Activated CD8-positive, alpha-beta memory T cell treated with anti-CD3 and anti-CD28 coated beads, Interleukin-2, amount 50 U/mL, for 24 hours (primary cell): Measurements from ENCODE around the gene RMI2.

ENCODE experiments used
- DNase-seq: peaks from one replicate; pipeline ENCODE4 v3.0.0-alpha.2; 2020; ENCODE audit errors: extremely low read depth

RMI2 gene

DNA sequence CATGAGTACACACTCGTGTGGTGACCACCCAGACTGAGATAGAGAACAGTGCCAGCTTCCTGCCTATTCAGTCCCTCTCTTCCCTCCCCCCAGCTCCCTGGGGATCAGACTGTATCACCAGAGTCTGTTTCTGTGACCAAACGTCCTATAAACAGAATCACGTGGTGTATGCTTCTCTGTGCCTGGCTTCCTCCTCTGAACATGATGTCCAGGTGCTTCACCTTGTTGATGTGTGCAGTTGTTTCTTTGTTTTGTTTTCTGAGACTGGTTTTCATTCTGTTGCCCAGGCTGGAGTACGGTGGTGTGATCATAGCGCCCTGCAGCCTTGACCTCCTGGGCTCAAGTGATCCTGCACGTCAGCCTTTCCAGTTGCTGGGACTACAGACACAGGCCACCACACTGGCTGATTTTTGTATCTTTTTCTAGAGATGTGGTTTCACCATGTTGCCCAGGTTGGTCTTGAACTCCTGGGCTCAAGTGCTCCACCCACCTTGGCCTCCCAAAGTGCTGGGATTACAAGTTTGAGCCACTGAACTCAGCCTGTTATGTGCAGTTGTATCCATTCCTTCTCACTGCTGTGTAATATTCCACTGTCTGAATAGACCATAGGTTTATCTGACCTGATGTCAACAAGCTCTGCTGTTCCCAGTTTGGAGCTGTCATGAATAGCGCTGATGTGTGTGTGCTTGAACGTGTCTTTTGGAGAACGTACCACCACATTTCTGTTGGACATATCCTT, 35.2 kb upstream of the RMI2 start:
- no peak for DNase-seq

DNA sequence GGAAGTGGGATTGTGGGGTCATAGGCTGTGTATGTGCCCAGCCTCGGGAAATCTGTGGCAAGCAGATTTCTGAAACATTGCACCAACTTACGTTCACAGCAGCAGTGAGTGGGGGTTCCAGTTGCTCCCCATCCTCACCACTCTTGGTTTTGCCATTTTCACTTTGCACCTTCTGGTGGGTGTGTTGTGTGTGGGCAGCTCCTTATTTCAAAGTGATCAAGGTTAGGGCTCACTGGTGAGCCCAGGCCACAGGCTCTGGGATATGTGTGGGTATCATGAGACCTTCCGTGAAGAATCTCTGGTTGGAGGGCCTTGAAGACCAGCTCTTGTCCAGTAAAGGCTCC, 34.7 kb upstream of the RMI2 start:
- DNase-seq = no peak

DNA sequence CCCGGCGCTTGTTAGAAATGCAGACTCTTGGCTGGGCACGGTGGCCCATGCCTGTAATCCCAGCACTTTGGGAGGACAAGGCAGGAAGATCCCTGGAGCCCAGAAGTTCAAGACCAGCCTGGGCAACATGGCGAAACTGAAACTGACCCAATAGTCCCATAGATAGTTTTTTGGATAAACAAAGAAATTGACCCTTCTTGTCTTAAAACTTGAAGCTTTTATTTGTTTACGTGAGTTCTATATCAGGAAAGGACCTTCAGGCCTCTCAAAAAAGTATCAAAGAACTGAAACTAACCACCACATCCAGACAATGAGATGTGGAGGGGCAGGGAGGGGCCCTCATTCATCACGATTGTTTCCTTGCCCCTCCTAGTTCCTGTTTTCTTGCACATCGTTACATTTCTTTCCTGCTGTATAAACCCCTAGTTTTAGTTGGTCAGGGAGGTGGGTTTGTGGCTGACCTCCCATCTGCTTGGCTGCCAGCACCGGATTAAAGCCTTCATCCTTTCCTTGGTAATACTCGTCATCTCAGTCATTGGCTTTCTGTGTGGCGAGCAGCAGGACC, 34.2 kb upstream of the RMI2 start:
- DNase-seq = no peak

DNA sequence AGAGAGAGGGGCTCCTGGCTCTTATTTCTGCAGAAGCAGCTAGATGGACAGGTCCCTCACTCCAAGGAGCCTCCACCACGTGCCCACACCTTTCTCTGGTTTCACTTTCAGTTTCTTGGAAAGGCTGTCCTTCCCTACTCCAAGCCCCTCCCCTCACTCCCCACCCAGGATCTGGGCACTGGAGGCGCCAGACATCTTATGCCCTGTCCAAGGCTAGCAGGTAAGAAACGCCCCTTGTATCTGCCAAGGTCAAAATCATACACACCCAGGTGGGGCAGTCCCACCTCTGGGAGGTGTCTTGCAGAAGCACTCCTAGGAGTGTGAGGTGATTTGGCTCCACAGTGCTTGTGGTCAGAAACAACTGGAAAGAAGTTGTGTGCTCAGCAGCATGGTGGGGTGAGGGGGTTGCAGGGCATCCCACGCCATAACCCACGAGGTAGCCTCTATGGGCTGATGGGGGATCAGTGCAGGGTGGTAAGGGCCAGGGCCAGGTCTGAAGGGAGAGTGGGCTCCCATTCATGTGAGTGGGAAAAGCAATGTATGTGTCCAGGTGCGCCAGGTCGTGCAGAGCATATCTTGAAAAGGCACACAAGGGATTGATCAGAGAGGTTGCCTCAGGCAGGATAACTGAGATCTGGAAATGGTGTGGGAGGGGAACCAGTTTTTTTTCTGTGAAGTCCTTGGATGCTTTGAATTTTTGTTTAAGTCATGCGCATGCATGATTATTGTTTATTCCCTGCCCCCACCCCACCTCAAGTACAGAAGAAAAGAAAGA, 32.4 kb upstream of the RMI2 start:
- no peak for DNase-seq

DNA sequence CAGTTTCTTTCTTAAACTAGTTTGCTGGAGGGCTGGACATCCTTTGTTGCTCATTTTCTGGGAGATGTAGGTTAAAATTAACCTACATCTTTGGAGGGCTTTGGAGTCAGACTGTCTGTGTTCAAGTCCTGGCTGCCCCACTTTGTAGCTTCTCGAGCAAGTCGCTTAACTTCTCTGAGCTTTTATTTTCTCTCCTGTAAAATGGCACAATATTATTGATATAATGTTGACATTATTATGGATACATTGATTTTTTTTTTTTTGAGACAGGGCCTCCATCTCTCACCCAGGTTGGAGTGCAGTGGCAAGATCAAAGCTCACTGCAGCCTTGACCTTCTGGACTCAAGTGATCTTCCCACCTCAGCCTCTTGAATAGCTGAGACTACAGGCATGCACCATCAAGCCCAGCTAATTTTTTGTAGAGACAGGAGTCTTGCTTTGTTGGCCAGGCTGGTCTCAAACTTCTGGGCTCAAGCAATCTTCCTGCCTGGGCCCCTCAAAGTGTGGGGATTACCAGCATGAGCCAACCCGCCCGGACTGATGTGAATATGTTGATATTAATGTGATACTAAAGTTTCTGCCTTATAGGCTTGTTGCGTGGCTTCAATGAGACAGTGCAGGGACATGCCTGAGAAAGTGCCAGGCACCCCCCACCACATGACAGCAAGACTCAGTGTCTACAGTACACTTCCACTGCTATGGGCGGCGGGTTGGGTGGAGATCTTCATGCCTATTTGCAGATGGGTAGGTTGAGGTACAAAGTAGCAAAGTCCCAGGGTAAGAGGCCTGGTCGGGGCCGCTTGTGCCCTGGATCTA, 31.6 kb upstream of the RMI2 start:
- no peak for DNase-seq

DNA sequence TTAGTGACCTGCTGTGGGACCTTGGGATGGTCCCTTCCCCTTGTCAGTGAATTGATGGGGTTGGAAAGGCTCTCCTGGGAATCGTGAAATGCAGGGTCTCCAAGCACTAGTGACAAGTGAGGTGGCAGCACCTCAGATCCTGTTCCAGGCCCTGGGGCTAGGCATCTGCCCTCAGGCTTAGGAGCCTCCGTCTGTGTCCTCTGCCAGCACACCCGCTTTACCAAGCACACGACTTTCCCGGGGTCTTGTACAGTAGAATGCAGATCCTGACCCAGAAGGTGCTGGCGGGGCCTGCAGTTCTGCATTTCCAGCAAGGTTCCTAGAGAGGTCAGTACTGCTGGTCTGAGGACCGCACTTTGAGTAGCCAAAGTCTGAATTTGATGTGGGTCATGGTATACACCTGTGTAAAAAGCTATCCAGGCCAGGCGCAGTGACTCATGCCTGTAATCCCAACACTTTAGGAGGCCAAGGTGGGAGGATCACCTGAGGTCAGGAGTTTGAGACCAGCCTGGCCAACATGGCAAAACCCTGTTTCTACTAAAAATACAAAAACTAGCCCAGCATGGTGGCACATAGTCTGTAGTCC, 30.9 kb upstream of the RMI2 start:
- DNase-seq = no peak

DNA sequence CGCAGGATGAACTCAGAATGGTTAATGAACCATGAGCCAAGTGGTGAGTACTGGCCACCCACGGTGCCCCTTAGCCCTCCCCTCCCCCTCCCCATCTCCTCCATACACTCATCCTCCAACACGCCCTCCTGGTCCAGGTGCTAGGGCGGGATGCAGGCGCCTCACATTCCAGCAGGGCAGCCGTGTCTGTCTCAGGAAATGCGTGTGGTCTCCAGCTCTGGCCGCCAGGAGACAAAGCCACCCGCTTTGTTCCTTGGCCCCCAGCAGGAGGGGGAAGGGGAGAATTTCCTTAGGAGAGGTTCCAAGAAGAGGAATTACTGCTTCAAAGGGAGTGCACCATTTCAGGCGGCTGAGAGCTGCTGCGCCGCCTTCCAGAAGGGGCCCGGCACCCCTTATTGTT, 29.7 kb upstream of the RMI2 start:
- no peak for DNase-seq

DNA sequence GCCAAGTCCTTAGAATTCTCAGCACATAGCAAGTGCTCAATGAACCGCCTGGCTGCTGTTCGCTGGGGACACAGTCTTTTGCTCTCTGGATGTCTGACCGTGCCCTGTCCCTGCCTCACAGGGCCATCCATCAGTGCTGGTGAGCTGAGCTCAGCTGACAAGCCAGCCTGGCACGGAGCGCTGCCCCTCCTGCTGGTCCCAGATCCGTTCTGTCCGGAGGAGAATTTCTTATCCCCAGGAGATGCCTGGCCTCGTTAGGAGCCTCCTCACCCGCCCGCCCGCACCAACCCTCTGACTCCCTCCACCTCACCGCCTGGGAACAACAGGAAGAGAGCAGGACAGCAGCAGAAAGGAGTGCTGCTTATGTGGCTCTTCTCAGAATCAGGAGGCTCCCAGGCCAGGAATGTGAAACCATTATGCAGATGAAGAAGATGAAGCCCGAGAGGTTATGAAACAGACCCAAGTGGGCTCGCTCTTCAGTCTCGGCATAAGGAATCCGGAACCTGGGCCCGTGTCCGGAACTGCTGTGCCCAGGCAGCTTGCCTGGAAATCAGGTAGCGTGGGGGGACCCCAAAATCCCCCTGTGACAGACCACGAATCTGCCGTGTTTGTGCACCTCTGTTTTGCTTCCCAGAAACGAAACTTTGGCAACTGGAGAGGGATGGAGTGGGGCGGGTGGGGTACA, 28.8 kb upstream of the RMI2 start:
- DNase-seq = no peak

DNA sequence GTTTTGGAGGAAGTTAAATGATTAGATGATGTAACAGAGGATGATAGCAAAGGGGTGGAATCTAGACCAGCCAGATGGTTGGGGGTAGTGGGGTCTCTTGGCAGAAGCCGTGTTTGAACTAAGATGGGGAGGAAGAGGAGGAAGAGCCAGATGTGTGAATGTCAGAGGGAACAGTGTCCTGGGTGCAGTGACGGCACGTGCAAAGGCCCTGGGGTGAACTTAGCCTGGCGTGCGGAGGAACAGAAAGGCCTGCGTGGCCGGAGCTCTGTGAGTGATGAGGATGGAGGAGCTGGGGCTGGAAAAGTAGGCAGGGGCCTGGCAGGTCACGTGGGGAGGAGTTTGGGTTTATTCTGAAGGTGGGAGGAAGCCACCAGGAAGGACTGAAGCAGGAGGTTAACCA, 26.4 kb upstream of the RMI2 start:
- no peak for DNase-seq

DNA sequence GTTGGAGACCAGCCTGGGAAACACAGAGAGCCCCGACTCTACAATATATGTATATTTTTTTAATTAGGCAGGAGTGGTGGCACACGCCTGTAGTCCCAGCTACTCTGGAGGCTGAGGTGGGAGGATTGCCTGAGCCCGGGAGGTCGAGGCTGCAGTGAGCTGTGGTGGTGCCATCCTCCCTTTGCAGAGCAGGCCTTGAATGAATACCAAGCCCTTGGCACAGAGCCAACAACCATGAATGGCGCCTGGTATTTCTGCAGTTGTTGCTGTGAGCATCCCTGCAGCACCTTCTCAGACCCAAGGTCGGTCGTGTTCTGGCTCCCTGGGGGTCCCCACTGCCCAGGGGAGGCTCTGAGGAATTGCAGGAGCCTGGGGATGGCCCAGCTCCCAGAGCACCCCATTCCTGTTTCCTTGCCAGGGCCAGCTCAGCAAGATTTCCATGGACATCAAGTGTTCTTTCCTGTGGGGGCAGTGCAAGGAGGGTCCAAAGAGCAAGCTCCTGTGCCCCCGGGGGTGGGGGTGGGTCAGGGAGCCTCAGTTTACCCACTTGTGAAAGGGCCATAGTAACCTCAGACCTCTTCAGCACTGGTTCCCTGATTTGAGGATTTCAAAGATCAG, 25.6 kb upstream of the RMI2 start:
- no peak for DNase-seq

DNA sequence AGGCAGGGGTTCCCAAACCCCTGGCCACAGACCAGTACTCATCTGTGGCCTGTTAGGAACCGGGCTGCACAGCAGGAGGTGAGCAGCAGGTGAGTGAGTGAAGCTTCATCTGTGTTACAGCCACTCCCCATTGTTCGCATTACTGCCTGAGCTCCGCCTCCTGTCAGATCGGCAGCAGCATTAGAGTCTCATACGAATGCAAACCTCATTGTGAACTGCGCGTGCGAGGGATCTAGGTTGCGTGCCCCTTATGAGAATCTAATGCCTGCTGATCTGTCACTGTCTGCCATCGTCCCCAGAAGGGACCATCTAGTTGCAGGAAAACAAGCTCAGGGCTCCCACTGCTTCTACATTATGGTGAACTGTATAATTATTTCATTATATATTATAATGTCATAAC, 25.1 kb upstream of the RMI2 start:
- DNase-seq = no peak

DNA sequence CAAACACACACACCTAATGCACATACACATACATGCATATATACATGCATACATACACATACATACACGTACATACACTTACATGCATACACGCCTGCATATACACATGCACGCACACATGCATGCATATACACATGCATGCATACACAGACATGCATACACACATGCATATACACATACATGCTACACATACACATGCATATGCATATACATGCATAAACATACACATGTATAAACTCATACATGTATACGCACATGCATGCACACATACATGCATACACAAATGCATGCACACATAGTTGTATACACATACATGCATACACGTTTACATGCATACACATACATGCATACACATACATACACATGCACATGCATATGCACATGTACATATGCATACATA, 23.6 kb upstream of the RMI2 start:
- DNase-seq = no peak

DNA sequence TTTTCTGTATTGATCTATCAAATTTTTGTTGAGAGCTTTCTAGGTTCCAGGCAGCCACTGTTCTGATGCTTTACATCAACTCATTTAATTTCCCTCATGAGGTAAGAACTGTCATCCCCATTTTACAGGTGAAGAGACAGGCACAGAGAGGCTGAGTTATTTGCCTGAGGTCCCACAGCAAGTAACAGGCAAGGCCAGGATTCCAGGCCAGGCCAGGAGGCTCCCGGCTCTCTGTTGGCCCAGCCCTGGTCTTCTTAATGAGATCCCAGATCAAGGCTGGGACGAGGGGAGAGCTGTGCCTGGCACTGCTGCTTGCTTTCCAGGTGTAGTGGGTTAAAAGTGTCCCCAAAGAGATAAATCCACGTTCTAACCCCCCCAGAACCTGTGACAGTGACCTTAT, 22.4 kb upstream of the RMI2 start:
- DNase-seq = no peak

DNA sequence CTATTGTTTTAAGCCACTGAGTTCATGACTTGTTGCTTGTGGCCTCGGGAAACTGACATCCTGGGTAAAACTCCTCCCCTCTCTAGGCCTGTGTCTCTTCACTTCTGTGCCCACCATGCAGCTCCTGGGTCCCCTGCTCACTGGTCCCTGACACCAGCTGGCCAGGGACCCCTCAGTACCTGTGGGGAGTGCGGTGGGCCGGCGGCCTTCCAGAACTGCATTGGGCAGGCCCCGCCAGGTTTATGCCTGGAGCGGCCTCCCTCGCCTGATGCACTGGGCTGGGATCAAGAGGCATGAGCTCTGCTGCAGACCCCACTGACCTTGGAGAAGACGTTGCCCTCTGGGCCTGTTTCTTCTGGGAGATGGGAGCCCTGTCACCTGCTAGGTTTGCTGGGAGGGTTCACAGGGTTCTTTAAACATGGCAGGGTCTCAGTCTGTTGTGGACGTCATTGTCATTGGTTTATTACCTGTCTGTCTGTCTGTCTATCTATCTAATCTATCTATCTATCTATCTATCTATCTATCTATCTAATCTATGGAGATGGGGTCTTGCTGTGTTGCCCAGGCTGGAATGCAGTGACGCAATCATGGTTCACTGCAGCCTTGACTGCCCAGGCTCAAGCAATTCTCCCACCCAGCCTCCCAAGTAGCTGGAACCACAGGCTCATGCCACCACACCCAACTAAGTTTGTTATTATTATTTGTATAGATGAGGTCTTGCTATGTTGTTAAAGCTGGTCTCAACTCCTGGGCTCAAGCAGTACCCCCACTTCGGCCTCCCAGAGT, 21.5 kb upstream of the RMI2 start:
- no peak for DNase-seq

DNA sequence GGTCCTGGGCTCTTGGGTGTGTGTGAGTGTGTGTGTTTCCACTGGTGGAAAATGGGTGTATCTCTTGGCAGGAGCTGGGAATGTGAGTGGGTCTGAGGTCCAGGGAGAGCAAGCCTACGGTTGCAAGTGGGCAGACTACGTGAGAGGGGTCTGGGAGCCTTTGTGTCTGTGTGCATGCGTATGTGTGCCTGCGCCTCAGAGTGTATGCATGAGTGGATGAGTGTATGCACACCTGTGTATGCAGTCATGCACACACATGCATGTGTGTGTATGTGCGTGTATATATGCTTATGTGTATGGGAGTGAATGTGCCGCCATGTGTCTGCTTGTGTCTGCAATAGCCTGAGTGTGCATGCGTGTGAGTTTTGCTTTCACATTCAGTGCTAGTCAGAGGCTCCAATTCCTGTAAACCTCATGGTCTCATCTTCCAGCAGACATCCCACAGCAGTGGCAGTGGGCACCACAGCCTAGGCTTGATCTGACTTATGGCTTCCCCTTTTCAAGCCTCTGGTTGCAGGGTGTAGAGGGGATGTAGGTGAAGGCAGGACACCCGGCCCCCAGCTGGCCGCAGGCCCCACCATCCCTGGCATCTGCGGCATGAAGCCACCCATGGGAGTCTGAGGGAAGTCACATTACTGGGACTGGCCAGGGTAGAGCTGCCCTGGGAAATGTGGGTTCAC, 19.7 kb upstream of the RMI2 start:
- DNase-seq = no peak

DNA sequence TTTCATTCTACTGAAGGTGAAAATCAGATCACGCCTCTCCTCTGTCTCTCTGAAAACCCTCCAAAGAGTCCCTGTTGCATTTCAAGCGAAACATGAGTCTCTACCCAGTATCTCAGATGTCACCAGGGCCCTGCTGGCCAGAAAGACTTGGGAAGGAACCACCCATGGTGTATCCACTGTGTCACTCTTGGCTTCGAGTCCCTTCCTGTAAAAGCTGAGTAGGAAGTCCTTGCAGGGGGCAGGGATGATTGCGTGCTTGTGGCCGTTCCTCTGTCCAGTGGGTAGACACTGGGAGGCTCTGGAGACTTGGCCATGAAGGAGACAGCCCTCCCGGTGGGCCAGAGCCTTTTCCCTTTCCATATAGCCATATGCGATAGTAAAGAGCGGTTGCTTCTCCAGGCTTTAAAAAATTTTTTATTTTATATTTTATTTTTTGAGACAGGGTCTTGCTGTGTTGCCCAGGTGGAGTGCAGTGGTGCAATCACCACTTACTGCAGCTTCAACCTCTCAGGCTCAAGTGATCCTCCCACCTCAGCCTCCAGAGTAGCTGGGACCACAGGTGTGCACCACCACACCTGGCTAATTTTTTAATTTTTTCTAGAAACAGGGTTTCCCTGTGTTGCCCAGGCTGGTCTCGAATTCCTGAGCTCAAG, 19.0 kb upstream of the RMI2 start:
- no peak for DNase-seq

DNA sequence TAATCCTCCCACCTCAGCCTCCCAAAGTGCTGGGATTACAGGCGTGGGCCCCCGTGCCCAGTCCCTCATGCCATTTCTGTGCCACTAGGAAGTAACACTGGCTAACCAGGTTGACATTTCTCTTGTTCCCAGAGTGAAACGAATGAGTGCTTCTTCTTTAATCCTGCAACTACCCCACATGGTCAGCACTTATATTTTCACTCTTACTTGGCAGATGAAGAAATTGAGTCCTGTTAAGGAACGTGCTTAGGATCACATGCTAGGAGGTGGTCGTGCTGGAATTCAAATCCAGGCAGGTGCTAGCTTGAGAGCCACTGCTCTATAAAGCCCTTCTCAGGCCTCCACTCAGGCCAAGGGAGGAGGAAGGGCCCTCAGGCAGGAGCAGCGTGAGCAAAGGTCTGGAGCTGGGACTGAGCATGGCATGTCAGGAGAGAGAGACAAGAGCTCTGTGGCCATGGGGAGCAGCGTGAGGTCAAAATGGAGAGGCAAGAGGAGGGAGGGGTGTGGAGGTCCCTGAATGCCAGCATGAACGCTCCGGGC, 18.5 kb upstream of the RMI2 start:
- DNase-seq = no peak

DNA sequence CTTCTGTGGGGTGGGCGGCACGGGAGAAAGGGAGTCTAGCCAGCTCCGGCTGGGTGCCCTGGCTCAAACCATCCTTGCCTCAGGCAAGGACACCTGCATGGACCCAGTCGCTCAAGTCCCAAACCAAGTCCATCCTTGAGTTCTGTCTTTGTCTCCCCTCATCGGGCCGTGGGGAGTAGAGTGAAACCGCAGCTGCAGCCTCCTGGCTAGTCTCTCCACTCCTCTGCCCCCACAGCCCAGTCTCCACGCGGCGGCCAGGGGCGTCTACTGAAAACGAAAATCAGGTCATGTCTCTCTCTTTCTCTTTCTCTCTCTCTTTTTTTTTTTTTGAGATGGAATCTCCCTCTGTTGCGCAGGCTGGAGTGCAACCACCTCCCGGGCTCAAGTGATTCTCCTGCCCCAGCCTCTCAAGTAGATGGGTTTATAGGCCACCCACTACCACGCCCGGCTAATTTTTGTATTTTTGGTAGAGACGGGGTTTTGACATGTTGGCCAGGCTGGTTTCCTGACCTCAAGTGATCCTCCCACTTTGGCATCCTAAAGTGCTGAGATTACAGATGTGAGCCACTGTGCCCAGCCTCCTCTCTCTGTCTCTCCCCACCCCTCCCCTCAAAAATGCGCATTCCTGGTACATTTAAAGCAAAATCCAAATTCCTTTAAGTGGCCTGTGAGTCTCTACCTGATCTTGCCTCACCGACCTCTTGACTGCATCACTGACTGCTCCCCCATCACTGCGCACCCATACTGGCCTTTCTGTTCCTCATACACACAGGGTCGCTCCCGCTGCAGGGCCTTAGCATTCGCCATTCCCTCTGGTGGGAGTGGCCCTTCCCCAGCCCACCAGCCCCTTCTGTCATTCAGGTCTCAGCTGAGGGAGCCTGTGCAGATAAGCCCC, 17.7 kb upstream of the RMI2 start:
- DNase-seq = no peak
